Parathyroid adenoma (tissue), 2 donors: ENCODE data around the gene C1orf52.

Source experiments
- H2AFZ ChIP-seq: fragments of 300-600 bp; sonication (generic); one replicate; pipeline ENCODE4 v1.7.0; 2017; ENCODE audit warnings: antibody characterized with exemption, mild to moderate bottlenecking
- H3K27ac ChIP-seq: fragments of 300-600 bp; sonication (generic); one replicate; pipeline ENCODE4 v1.7.0; 2017
- H3K27me3 ChIP-seq: fragments of 300-600 bp; sonication (generic); one replicate; pipeline ENCODE4 v1.7.0; 2017; ENCODE audit warnings: low read length; ENCODE audit not compliant: control insufficient read depth, insufficient read depth
- H3K36me3 ChIP-seq: fragments of 300-600 bp; sonication (generic); one replicate; pipeline ENCODE4 v1.7.0; 2017; ENCODE audit warnings: low read length; ENCODE audit not compliant: control insufficient read depth, insufficient read depth
- H3K4me1 ChIP-seq: fragments of 300-600 bp; sonication (generic); one replicate; pipeline ENCODE4 v1.7.0; 2017; ENCODE audit warnings: control low read depth
- H3K4me2 ChIP-seq: fragments of 300-600 bp; sonication (generic); one replicate; pipeline ENCODE4 v1.7.0; 2017; ENCODE audit warnings: low read length
- H3K4me3 ChIP-seq: fragments of 300-600 bp; sonication (generic); one replicate; pipeline ENCODE4 v1.7.0; 2017; ENCODE audit warnings: low read depth, low read length
- H3K79me2 ChIP-seq: fragments of 300-600 bp; sonication (generic); one replicate; pipeline ENCODE4 v1.7.0; 2017; ENCODE audit warnings: control low read depth
- H3K9ac ChIP-seq: fragments of 300-600 bp; sonication (generic); one replicate; pipeline ENCODE4 v1.7.0; 2017; ENCODE audit warnings: mild to moderate bottlenecking
- H3K9me3 ChIP-seq: fragments of 300-600 bp; sonication (generic); one replicate; pipeline ENCODE4 v1.7.0; 2017; ENCODE audit warnings: low read length; ENCODE audit not compliant: control insufficient read depth
- CTCF ChIP-seq: fragments of 300-600 bp; sonication (generic); IDR thresholded peaks from one replicate; pipeline ENCODE4 v1.7.0; 2017; ENCODE audit warnings: antibody characterized with exemption, mild to moderate bottlenecking
- donor health status: primary hyperparathyroidism.

C1orf52 gene

GRCh38 chr1:85243372-85243771 is 16.1 kb downstream of the C1orf52 start:
- Histone ChIP-seq H3K4me3 (no peak overlapping the region), H3K4me2 (no peak overlapping the region), H3K9me3 (no peaks in the 10 kb centered on the region), H3K79me2 (no peaks in the 10 kb centered on the region), H3K36me3 (no peaks in the 10 kb centered on the region), H3K4me1 (no peaks in the 10 kb centered on the region), H3K9ac (no peak overlapping the region), H3K27me3 (no peaks in the 10 kb centered on the region), H3K27ac (no peak overlapping the region), H2AFZ (no peak overlapping the region)
- TF ChIP-seq CTCF, result no peak

GRCh38 chr1:85240643-85241042 is 18.8 kb downstream of the C1orf52 start:
- no peaks in the 10 kb centered on the region for H3K9me3 ChIP-seq
- no peaks in the 10 kb centered on the region for H3K36me3 ChIP-seq
- H2AFZ ChIP-seq, result peak overlapping the region; percentile 50

GRCh38 chr1:85240174-85240601 is 19.3 kb downstream of the C1orf52 start:
- no peaks in the 10 kb centered on the region for H3K4me1 ChIP-seq
- H3K9ac ChIP-seq, result no peak overlapping the region
- H3K27ac ChIP-seq, result no peak overlapping the region
- H3K36me3 ChIP-seq, result no peaks in the 10 kb centered on the region
- H3K79me2 ChIP-seq, result no peaks in the 10 kb centered on the region
- H3K4me3 ChIP-seq, result no peak overlapping the region
- H3K9me3 ChIP-seq, result no peaks in the 10 kb centered on the region
- no peaks in the 10 kb centered on the region for H3K27me3 ChIP-seq
- peak; percentile 14 for TF ChIP-seq CTCF
- no peak overlapping the region for H3K4me2 ChIP-seq
- H2AFZ ChIP-seq, result peak overlapping the region; percentile 50

More at GRCh38 chr1:85240643-85241042, 18.8 kb downstream of the C1orf52 start:
- H3K4me2 ChIP-seq, result no peak overlapping the region
- H3K27ac ChIP-seq, result no peak overlapping the region
- no peak for TF ChIP-seq CTCF
- no peaks in the 10 kb centered on the region for H3K4me1 ChIP-seq
- no peaks in the 10 kb centered on the region for H3K79me2 ChIP-seq
- H3K27me3 ChIP-seq, result no peaks in the 10 kb centered on the region
- H3K9ac ChIP-seq, result no peak overlapping the region
- no peak overlapping the region for H3K4me3 ChIP-seq

- Histone ChIP-seq H3K4me3 (no peak overlapping the region), H3K27me3 (no peaks in the 10 kb centered on the region), H3K79me2 (no peaks in the 10 kb centered on the region), H2AFZ (no peak overlapping the region), H3K27ac (no peak overlapping the region), H3K36me3 (no peaks in the 10 kb centered on the region), H3K4me2 (no peak overlapping the region), H3K9ac (no peak overlapping the region), H3K9me3 (no peaks in the 10 kb centered on the region), H3K4me1 (no peaks in the 10 kb centered on the region)
- TF ChIP-seq CTCF, result no peak
These were observed 21.8 kb downstream of the C1orf52 start for GRCh38 chr1:85237613-85238012.

- H3K4me1 ChIP-seq, result peaks cover 6% of the 10 kb centered on the region
- H3K27me3 ChIP-seq, result no peaks in the 10 kb centered on the region
- H2AFZ ChIP-seq, result no peak overlapping the region
- TF ChIP-seq CTCF, result no peak
- H3K79me2 ChIP-seq, result no peaks in the 10 kb centered on the region
- H3K4me2 ChIP-seq, result no peak overlapping the region
- no peaks in the 10 kb centered on the region for H3K36me3 ChIP-seq
- no peak overlapping the region for H3K27ac ChIP-seq
- no peak overlapping the region for H3K4me3 ChIP-seq
- no peaks in the 10 kb centered on the region for H3K9me3 ChIP-seq
- no peak overlapping the region for H3K9ac ChIP-seq
These were observed 29.0 kb downstream of the C1orf52 start for GRCh38 chr1:85230305-85230977.
